ENCODE data around the gene F2RL3.

DNA sequence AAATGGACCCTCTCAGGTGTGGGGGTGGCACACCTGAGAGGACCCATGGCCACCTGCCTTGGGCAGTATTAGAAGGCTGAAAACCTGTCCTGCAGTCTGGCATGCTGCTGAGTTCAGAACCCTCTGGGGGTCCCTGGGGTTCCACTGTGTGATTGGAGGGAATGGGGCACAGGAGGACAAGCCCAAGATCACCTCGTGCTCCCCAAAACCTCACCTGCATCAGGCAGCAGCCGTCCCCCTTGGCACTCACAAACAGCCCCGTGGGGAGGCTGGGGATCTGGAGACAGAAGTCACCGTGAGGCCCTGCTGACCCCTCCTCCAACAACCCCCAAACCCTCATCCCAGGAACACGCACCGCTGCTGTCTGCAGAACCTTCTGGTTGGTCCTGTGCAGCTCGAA lies 14.5 kb downstream of the F2RL3 start:
- TF ChIP-seq, protein P1, sequence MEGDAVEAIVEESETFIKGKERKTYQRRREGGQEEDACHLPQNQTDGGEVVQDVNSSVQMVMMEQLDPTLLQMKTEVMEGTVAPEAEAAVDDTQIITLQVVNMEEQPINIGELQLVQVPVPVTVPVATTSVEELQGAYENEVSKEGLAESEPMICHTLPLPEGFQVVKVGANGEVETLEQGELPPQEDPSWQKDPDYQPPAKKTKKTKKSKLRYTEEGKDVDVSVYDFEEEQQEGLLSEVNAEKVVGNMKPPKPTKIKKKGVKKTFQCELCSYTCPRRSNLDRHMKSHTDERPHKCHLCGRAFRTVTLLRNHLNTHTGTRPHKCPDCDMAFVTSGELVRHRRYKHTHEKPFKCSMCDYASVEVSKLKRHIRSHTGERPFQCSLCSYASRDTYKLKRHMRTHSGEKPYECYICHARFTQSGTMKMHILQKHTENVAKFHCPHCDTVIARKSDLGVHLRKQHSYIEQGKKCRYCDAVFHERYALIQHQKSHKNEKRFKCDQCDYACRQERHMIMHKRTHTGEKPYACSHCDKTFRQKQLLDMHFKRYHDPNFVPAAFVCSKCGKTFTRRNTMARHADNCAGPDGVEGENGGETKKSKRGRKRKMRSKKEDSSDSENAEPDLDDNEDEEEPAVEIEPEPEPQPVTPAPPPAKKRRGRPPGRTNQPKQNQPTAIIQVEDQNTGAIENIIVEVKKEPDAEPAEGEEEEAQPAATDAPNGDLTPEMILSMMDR (IDR thresholded peaks at IDR 0.05), result no peak
- TF ChIP-seq POLR2AphosphoS5 (IDR thresholded peaks at IDR 0.05; ENCODE audit: low read depth, low read length), result no peak
- TF ChIP-seq TCF7L2 (IDR thresholded peaks at IDR 0.05; ENCODE audit: low read depth, low read length), result no peak
